GM19043 (cell line): Measurements from ENCODE around the gene CNNM2.
A peak's percentile ranks its signal among the peaks of the same experiment; 100 is the strongest.

Experiments
- ATAC-seq: cut with Tn5 transposase; IDR thresholded peaks from one replicate; pipeline ENCODE4 v1.9.1; 2021; ENCODE audit warnings: low read depth; ENCODE audit not compliant: unreplicated experiment

CNNM2 gene

DNA sequence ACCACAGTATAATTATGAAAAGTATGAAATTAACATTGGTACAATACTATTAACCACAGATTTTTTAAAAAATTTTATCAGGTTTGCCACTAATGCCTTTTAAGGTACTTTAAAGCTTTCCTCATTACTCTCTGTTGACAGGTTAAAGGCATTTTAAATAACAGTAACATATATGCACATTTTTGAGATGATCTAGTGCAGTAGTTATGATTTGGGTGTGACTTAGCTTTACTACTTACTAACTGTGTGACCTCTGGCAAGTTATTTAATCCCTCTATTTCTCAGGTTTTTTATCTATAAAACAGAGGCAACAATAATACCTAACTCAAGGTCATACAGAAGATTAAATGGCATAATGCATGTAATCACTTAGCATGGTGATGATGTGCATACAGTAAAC, 180.1 kb downstream of the CNNM2 start:
- no peak for ATAC-seq

DNA sequence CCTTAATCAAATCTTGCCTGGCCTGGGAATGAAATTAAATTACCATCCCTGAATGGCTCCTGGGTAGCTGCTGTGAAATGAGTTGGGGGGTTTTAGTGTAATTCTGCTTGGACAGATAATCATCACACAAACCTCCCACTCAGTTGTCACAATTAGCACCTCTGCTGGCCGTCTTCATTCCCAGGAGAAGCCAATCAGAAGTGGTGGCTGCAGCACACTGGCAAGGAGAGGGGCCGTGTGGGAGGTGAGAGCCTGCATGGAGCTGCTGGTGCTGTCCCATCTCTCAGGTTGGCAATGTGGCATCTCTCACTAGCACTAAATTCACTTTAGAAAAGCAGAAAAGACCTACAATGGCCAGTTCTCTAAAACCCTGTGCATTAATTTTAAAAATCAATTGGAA, 182.5 kb downstream of the CNNM2 start:
- ATAC-seq = no peak

GRCh38 chr10:103102195-103102594, 184.1 kb downstream of the CNNM2 start:
- ATAC-seq = no peak

DNA sequence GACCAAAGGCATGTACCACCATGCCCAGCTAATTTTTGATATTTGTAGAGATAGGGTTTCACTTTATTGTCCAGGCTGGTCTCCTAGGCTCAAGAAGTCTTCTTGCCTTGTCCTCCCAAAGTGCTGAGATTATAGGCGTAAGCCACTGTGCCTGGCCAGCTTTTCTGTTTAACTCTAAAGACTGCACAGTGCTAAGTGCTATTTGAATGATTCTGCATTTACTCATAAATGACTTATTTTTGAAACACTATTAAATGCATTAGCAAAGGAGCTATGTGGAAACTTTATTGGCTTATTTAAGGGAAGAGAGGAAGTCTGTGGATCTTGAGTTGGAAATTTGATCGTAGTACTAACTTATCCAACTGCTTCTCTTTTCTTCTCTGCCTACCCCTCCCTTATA, 185.9 kb downstream of the CNNM2 start:
- ATAC-seq = no peak

GRCh38 chr10:103104721-103105120, 186.6 kb downstream of the CNNM2 start:
- no peak for ATAC-seq

DNA sequence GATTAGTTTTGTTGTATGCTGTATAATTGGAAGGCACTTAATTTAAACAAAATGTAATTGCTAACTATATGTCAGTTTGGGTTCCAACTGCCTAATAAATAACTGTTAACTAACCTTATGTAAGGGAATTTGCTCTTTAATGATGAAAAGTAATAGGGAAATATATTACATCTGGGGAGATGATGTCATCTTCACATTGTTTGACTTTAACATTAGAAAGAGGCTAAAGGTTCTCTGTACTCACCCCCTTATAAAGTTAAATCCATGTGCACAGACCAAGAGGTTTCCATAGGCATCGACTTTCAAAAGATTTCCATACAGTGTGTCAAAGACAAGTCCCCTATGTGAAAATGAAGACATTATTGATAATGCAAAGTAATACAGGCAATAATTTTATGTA, 187.4 kb downstream of the CNNM2 start:
- ATAC-seq = no peak

DNA sequence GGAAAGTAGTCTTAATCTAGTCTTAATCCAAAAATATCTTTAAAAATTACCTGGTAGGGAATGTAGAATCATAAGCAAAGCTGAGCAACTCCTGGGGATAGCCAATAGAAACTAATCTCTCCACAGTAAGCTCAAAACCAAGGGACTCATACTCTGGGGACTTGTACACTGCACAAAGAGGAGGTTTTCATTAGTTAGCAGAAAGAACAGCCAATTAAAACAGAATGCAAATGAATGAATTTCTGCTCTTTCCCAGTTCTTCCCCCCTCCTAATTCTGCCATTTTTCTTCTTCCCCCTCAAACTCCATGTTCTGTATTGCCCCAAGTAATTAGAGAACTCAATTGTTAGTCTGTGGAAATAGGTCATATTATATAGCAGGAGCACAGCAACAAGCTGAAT, 188.4 kb downstream of the CNNM2 start:
- no peak for ATAC-seq

GRCh38 chr10:103109821-103110220, 191.7 kb downstream of the CNNM2 start:
- no peak for ATAC-seq

DNA sequence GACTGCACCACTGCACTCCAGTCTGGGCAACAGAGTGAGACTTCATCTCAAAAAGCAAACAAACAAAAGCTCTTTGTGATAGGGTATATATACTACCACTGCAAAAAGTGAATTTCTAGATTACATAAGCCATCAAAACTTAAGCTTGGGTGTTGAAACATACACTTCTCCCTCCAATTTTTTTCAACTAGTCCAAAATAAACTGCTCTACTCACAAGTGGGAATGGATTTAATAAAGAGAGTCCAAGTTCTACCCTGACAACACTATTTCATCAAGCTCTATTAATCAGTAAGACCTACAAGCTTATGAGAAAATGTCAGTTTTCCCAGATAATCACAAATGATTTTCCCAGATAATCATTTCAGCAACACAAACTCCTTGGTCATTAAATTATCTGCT, 192.3 kb downstream of the CNNM2 start:
- no peak for ATAC-seq

GRCh38 chr10:103111031-103111917, 193.2 kb downstream of the CNNM2 start:
- peak; percentile 56 for ATAC-seq

DNA sequence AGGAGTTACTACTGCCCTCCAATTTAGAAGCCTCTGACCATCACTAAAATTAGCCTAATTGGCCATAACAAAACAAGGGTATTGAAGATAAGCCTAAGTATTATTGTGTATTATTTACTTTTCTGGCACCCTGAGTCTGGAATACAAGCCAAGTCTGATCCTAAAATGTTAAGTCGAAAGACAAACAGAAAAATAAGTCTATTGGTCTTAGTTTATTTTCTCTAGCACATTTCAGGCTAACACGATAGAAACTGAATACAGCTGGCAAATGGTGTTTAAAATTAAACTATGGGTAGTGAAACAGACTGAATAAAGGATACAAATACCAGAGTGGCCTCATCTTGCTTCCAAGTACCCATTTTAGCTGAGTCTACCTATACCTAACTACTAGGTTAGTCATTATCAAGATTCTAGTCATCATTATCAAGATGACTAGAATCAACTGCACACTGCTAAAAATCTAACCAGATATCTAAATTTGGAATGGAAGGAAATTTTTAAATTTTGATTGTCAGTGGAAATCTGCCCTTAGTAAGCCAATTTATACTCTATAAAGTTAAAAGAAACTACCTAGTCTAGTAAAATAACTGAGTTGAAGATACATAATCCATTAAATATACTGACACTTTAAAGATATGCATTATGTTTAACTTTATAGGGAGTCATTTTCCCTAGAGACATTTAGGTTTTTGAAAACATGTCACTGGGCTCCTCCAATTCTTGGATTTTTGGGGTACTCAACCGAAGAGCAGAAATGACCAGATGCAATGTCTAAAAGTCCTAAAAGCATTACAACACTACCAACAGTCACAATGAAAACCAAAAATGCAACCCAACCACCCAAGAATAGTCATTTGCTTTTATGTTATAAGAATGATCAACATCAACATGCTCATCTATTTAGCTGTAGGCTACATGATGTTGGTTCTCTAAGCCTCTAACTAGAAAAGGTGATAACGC, 194.1 kb downstream of the CNNM2 start:
- peak; percentile 61 for ATAC-seq

- ATAC-seq = no peak
Observed at GRCh38 chr10:103114876-103115275, 196.8 kb downstream of the CNNM2 start.

GRCh38 chr10:103117247-103117646, 199.2 kb downstream of the CNNM2 start:
- ATAC-seq = no peak

GRCh38 chr10:103120546-103120945, 202.5 kb downstream of the CNNM2 start:
- no peak for ATAC-seq

DNA sequence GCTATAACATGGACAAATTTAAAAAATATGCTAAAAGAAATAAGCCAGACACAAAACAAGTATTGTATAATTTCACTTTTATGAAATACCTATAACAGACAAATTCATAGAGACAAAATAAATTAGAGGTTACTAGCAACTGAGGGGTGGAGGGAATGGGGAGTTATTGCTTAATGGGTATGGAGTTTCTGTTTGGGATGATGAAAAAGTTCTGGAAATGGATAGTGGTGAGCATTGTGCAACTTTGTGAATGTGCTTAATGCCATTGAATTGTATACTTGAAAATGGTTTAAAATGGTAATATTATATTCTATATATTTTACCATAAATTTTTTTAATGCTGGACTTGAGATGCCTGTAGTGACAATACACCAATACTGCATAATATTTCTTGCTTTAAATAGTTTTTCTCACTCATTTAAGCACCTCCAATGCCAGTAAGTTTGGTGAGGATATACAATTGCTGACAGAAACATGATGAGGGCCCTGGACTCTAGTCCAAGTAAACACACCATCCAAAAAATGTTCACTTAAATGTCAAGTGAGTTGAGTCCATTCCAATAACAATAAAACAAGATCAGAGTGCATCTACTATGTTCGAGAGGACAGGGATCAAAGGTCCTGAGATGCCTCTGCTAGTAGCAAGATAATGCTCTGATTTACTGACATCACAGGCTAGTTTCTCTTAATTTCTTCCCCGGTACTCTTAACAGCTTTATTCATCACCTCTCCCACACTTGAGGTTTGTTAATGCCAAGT, 203.1 kb downstream of the CNNM2 start:
- ATAC-seq = no peak

DNA sequence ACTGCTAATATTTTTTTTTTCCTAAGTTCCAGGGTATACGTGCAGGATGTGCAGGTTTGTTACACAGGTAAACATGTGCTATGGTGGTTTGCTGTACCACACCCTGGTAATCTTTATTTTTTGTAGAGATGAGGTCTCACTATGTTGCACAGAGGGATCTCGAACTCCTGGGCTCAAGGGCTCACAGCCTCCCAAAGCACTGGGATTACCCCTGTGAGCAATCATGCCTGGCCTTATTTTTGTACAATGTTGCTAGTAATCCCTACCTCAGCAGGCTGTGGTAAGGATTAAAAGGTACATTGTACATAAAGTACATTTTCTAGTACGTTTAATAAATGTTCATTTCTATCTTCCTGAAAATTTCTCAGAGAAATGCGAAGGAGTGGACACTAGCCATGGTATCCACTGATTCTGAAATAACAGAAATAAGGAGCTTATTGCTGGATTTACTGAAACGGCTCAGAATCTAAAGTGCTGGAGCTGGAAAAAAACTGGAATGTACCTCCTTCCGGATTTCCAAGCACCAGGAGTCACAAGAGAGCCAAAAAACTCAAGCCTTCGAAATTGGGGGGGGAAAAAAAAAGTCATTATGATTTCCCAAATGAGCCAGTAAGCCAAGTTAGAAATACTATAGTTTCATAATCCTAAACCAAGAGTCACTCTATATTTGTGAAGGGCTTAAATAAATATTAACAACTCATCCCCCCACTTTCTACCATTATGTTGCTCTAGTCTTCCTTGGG, 205.4 kb downstream of the CNNM2 start:
- no peak for ATAC-seq

DNA sequence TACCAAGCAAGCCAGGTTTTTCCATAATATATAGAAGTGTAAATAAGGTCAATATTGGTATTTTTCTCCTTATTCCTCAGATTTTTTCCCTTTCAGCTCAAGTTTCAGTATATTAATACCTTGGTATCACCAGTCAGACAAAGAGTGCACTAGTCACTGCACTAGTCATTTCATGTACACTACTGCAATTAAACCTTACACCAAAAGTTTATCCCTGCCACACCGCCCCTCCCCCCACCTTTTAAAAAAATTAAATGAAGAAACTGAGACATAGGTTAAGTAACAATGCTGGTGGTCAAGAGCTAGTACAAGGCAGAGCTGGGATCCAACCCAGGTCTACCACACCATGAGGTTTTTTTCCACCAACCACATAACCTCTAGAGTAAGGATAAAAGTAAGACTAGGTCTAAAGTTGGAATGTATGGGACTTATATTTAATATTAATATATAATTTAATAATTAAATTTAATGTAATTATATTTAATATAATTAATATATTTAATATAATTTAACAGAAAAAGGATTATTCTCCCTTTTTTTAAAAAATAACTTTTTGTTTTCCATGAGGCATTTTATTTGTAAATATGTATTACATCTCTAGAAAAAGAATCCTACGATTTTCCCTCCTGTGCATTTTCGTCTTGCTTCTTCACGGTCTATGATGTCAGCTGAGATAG, 206.5 kb downstream of the CNNM2 start:
- ATAC-seq = no peak

GRCh38 chr10:103125323-103126267, 207.5 kb downstream of the CNNM2 start:
- ATAC-seq = peak; percentile 82
